ENCODE measurements around the gene AMDHD2.
A peak's percentile ranks its signal among the peaks of the same experiment; 100 is the strongest.

GRCh38 chr16:2486645-2487516 is 33.3 kb upstream of the AMDHD2 start:
- TF ChIP-seq EZH2 (IDR thresholded peaks at IDR 0.05; ENCODE audit: low read depth, unreplicated experiment): no peak
- TF ChIP-seq CTCF (conservative IDR thresholded peaks at IDR 0.05; ENCODE audit: low read depth in 2 of 2): peak in 1 of 2 experiments; percentile 32; a peak in 2 of 4 replicates
- no peak for TF ChIP-seq EZH2phosphoT487 (IDR thresholded peaks at IDR 0.05; ENCODE audit: unreplicated experiment)
- TF ChIP-seq REST (IDR thresholded peaks at IDR 0.05; ENCODE audit: unreplicated experiment): no peak
- no peak for TF ChIP-seq JUNB (IDR thresholded peaks at IDR 0.05; ENCODE audit: unreplicated experiment)
- no peak for TF ChIP-seq POLR2AphosphoS5 (IDR thresholded peaks at IDR 0.05; ENCODE audit: low read depth)
- no peak for TF ChIP-seq ZNF331 (CRISPR knock-in tag; IDR thresholded peaks at IDR 0.05; ENCODE audit: low read depth)
- no peak for TF ChIP-seq ZNF462 (CRISPR knock-in tag; IDR thresholded peaks at IDR 0.05)
- TF ChIP-seq CREB1 (CRISPR knock-in tag; IDR thresholded peaks at IDR 0.05; ENCODE audit: low read depth): no peak
- TF ChIP-seq STAT1 (IDR thresholded peaks at IDR 0.05; ENCODE audit: unreplicated experiment): no peak

Measured in GM23338 (cell line).